HG03064 (cell line): Measurements from ENCODE around the gene TAMM41.
"Not testable (repeated sequence)": the region's sequence is repeated elsewhere in the genome, so short reads cannot be mapped to it uniquely, and the experiment has no call there.

Source experiments
- ATAC-seq: cut with Tn5 transposase; IDR thresholded peaks from one replicate; pipeline ENCODE4 v1.9.1; 2021; ENCODE audit warnings: low read depth; ENCODE audit not compliant: unreplicated experiment

The TAMM41 gene

GRCh38 chr3:11846281-11847266 is at the start of gene TAMM41:
Gene TAMM41 (minus strand): TSS chr3:11846885. CDS start chr3:11846636, 249 bp downstream.
- peak; percentile 100 for ATAC-seq

GRCh38 chr3:11878837-11879236 is 32.2 kb upstream of the TAMM41 start:
- ATAC-seq, result no peak

- ATAC-seq, result not testable (repeated sequence)
Measured at GRCh38 chr3:11874707-11875106, 28.0 kb upstream of the TAMM41 start.

- ATAC-seq, result not testable (repeated sequence)
Measured at GRCh38 chr3:11863739-11864138, 17.1 kb upstream of the TAMM41 start.

- ATAC-seq, result not testable (repeated sequence)
Measured at GRCh38 chr3:11862584-11862983, 15.9 kb upstream of the TAMM41 start.

- not testable (repeated sequence) for ATAC-seq
Measured at GRCh38 chr3:11862145-11862544, 15.5 kb upstream of the TAMM41 start.

GRCh38 chr3:11860213-11860612 is 13.5 kb upstream of the TAMM41 start:
- ATAC-seq, result not testable (repeated sequence)

GRCh38 chr3:11853450-11853849 is 6.8 kb upstream of the TAMM41 start:
- ATAC-seq, result no peak

- ATAC-seq, result no peak
Measured at GRCh38 chr3:11850003-11850402, 3.3 kb upstream of the TAMM41 start.

GRCh38 chr3:11847607-11848006 is 922 bp upstream of the TAMM41 start:
- ATAC-seq, result no peak

- ATAC-seq, result no peak
Measured at GRCh38 chr3:11845651-11846050, 1.0 kb downstream of the TAMM41 start.

- ATAC-seq, result no peak
Measured at GRCh38 chr3:11844891-11845290, 1.8 kb downstream of the TAMM41 start.

- ATAC-seq, result no peak
Measured at GRCh38 chr3:11835028-11835639, 11.6 kb downstream of the TAMM41 start.

GRCh38 chr3:11832981-11833905 is 13.4 kb downstream of the TAMM41 start:
- no peak for ATAC-seq

GRCh38 chr3:11829416-11829815 is 17.3 kb downstream of the TAMM41 start:
- ATAC-seq, result no peak

- ATAC-seq, result no peak
Measured at GRCh38 chr3:11826628-11827265, 19.9 kb downstream of the TAMM41 start.

GRCh38 chr3:11825301-11825700 is 21.4 kb downstream of the TAMM41 start:
- no peak for ATAC-seq

- peak; percentile 63 for ATAC-seq
Measured at GRCh38 chr3:11820531-11821041, 26.1 kb downstream of the TAMM41 start.

- ATAC-seq, result no peak
Measured at GRCh38 chr3:11819146-11819689, 27.5 kb downstream of the TAMM41 start.

- ATAC-seq, result no peak
Measured at GRCh38 chr3:11818033-11818432, 28.7 kb downstream of the TAMM41 start.
